ENCODE data around the gene ARHGEF38.
A peak's percentile ranks its signal among the peaks of the same experiment; 100 is the strongest.

ARHGEF38 gene

DNA sequence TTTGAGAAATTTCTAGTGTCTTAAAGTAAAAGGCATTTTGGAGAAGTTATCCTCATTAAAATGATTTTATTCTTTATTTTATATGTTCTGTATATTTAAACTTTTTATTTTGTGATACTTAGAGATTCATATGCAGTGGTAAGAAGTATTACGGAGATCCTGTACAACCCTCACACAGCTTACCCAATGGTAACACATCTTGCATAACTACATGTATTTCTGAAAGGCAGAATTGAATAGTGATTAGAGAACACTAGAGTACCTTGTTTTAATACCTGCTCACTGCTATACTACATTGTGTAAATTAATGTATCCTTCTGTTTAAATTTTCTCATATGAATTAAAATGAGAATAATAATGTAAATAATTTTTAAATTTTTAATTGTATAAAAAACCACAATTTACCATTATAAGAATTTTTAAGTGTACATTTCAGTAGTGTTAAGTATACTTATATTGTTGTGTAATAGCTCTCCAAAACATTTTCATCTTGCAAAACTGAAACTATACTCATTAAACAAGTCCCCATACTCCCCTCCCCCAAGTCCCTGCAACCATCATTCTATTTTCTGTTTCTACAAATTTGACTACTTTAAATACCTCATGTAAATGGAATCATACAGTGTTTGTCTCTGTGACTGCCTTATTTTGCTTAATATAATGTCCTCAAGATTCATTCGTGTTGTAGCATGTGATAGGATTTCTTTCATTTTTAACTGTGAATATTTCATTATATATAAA, 110.7 kb downstream of the ARHGEF38 start:
- in situ Hi-C loops (cut with MboI; ENCODE audit: low sequenced_read_pairs, unreplicated experiment): no loop called here
- TF ChIP-seq, protein P1, sequence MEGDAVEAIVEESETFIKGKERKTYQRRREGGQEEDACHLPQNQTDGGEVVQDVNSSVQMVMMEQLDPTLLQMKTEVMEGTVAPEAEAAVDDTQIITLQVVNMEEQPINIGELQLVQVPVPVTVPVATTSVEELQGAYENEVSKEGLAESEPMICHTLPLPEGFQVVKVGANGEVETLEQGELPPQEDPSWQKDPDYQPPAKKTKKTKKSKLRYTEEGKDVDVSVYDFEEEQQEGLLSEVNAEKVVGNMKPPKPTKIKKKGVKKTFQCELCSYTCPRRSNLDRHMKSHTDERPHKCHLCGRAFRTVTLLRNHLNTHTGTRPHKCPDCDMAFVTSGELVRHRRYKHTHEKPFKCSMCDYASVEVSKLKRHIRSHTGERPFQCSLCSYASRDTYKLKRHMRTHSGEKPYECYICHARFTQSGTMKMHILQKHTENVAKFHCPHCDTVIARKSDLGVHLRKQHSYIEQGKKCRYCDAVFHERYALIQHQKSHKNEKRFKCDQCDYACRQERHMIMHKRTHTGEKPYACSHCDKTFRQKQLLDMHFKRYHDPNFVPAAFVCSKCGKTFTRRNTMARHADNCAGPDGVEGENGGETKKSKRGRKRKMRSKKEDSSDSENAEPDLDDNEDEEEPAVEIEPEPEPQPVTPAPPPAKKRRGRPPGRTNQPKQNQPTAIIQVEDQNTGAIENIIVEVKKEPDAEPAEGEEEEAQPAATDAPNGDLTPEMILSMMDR (IDR thresholded peaks at IDR 0.05; ENCODE audit: borderline replicate concordance, control extremely low read depth, extremely low read depth, insufficient read depth, missing control alignments): no peak
- no peak for DNase-seq (ENCODE audit: low spot score)

DNA sequence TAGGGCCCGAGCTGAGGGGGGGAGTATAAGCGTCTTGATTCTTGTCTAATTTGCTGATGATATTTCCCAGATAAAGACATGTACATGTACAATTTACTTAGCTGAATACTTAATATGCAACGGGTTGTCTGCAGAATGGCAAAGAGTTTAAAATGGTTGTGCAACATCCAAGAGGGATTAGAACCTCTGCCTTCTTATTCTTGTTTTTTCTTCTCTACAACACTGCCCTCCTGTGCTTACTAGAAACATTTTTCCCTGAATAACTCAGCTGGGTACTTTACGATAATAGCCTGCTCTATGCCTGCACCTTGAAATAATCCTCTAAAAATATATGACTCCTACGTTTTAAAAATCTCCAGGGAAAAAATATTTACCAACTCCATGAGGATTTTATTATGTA, 114.3 kb downstream of the ARHGEF38 start:
- in situ Hi-C loops (cut with MboI; ENCODE audit: low sequenced_read_pairs, unreplicated experiment): no loop called here
- DNase-seq (ENCODE audit: low spot score): peak; percentile 32
- TF ChIP-seq, protein P1 (IDR thresholded peaks at IDR 0.05; ENCODE audit: borderline replicate concordance, control extremely low read depth, extremely low read depth, insufficient read depth, missing control alignments): peak; percentile 8

DNA sequence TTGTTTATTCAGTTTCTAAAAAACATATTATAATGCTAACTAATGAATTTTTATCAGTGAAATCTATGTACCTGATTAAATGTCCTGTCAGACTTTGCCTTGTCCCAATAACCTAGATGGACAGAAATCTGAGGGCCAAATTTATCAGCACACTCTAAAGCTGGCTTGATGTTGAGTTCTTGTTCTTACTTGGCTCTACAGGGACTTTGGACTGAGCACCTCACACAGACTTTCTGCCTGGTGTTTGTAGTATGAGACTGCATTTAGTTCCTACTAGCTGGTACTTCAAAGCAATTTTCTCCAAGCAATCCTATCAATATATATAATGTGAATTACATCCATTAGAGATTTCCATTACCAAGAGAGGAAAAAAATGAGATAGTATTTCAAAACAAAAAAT, 118.3 kb downstream of the ARHGEF38 start:
- no peak for DNase-seq (ENCODE audit: low spot score)
- TF ChIP-seq, protein P1 (IDR thresholded peaks at IDR 0.05; ENCODE audit: borderline replicate concordance, control extremely low read depth, extremely low read depth, insufficient read depth, missing control alignments): no peak
- in situ Hi-C loops (cut with MboI; ENCODE audit: low sequenced_read_pairs, unreplicated experiment): no loop called here

DNA sequence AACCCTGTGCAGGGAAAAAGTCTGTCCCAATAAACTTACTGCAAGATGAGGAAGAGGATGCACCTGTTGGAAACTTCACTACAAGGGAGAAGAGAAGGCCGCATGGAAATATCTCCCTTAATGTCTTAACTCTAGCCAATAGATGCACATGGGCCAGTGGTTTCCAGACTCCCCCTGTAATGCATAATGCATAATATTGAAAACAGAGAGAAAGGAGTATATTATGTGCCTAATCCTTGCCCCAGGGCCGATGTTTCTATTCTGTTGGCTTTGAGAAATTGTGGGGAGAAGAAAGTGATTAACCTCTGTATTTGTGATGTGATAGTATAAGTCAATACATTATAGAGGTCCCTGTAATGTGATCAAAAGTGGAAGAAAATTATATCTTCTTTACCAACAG, 118.9 kb downstream of the ARHGEF38 start:
- in situ Hi-C loops (cut with MboI; ENCODE audit: low sequenced_read_pairs, unreplicated experiment): no loop called here
- TF ChIP-seq, protein P1 (IDR thresholded peaks at IDR 0.05; ENCODE audit: borderline replicate concordance, control extremely low read depth, extremely low read depth, insufficient read depth, missing control alignments): no peak
- DNase-seq (ENCODE audit: low spot score): no peak

DNA sequence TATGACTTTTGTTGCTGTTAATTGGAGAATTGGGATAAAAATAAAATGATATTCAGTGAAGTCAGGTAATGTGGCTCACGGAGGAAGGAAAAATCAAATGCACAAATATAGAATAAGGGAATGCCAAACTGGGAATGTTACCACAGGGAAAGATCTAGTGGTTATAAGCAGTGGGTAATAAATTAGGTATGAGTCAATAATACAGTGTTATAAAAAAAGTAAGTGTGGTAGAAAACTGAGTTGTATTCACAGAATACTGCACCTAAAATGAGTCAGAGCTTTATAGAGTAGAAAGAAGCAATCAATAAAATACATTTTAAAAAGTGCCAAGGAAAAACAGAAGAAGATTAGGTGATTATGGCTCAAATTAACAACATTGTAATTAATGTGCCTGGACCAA, 121.6 kb downstream of the ARHGEF38 start:
- TF ChIP-seq, protein P1 (IDR thresholded peaks at IDR 0.05; ENCODE audit: borderline replicate concordance, control extremely low read depth, extremely low read depth, insufficient read depth, missing control alignments): no peak
- in situ Hi-C loops (cut with MboI; ENCODE audit: low sequenced_read_pairs, unreplicated experiment): no loop called here
- DNase-seq (ENCODE audit: low spot score): no peak

DNA sequence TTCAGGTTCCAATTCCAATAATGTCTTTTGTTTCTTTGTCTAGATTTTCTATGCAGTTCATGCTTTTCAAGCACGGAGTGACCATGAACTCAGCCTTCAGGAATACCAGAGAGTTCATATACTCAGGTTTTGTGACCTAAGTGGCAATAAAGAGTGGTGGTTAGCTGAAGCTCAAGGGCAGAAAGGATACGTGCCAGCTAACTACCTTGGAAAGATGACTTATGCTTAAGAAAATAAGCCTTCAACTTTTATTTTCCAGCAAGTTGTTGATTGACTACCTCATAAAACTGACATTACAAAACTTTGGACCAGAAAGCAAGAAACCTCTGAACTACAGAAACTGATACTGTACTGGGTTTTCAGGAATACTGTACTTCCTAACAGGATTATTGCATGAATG, 125.3 kb downstream of the ARHGEF38 start:
- TF ChIP-seq, protein P1 (IDR thresholded peaks at IDR 0.05; ENCODE audit: borderline replicate concordance, control extremely low read depth, extremely low read depth, insufficient read depth, missing control alignments): no peak
- DNase-seq (ENCODE audit: low spot score): no peak
- in situ Hi-C loops (cut with MboI; ENCODE audit: low sequenced_read_pairs, unreplicated experiment): no loop called here
